Measurements from ENCODE around the gene SEC61A1. TPM values are rescaled to one million over a fixed set of nuclear protein-coding genes. Genes with fewer than 3 reads are reported as not detected.
A peak's percentile ranks its signal among the peaks of the same experiment; 100 is the strongest.

Gene SEC61A1
- total RNA-seq, 1 donor from 2014 or later = 307 TPM

DNA sequence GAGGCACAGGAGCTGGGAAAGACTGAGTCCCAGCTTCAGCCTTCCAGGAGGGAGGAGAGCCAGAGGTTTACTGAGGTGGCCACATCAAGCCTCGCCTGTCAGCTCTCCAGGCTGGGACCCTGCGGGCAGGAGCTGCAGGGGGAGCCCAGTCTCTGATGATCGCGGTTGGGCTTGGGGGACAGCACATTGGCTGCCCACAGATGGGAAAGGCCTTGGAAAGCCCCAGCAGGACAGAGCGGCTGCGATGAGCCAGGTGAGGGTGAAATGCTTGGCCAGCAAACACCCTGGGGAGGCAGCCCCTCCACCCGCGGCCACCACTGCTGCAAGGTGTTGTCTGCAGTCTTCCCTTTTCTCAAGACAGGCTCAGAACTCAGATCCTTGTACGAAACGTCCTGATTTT, 31.2 kb downstream of the SEC61A1 start:
- no peaks in the 10 kb centered on the region for H3K9me3 Mint-ChIP-seq (ENCODE audit: unreplicated experiment)
- DNase-seq (ENCODE audit: extremely low spot score, unreplicated experiment) = no peak
- no peaks in the 10 kb centered on the region for H3K27me3 Mint-ChIP-seq (ENCODE audit: unreplicated experiment)

DNA sequence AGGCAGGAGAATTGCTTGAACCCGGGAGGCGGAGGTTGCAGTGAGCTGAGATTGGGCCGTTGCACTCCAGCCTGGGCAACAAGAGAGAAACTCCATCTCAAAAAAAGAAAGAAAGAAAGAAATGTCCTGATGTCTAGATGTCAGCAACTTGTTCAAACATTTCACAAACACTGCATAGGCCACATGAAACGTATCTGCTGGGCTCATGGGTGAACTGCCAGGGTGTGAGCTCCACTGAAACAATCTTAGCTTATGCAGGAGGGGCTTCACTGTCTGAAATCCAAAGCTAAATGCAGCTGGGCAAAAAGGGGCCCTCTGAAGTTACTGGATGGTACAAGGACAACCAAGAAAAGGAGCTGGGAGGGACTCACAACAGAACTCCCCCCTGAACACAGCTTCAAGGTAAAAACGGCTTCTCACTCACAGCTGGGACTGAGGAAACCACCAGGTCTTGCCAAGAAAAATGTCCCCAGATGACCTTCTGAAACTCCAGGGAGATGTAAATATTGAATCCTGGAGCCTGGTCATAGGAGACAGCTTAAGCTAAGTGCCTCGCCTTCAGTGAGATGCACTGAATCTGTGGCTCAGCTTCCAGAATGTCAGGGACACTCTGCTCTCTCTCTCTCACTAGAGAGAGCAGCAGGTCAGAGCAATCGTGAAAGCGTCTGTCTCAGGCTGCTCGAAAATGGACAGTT, 31.9 kb downstream of the SEC61A1 start:
- no peaks in the 10 kb centered on the region for H3K9me3 Mint-ChIP-seq (ENCODE audit: unreplicated experiment)
- TF ChIP-seq, protein P1, sequence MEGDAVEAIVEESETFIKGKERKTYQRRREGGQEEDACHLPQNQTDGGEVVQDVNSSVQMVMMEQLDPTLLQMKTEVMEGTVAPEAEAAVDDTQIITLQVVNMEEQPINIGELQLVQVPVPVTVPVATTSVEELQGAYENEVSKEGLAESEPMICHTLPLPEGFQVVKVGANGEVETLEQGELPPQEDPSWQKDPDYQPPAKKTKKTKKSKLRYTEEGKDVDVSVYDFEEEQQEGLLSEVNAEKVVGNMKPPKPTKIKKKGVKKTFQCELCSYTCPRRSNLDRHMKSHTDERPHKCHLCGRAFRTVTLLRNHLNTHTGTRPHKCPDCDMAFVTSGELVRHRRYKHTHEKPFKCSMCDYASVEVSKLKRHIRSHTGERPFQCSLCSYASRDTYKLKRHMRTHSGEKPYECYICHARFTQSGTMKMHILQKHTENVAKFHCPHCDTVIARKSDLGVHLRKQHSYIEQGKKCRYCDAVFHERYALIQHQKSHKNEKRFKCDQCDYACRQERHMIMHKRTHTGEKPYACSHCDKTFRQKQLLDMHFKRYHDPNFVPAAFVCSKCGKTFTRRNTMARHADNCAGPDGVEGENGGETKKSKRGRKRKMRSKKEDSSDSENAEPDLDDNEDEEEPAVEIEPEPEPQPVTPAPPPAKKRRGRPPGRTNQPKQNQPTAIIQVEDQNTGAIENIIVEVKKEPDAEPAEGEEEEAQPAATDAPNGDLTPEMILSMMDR (IDR thresholded peaks at IDR 0.05) = no peak
- H3K27ac Mint-ChIP-seq (ENCODE audit: unreplicated experiment) = peak overlapping the region; percentile 77
- peaks cover 30% of the 10 kb centered on the region for H3K4me1 Mint-ChIP-seq (ENCODE audit: unreplicated experiment)
- DNase-seq (ENCODE audit: extremely low spot score, unreplicated experiment) = no peak
- H3K36me3 Mint-ChIP-seq (ENCODE audit: unreplicated experiment) = peaks cover 19% of the 10 kb centered on the region
- H3K4me3 Mint-ChIP-seq (ENCODE audit: unreplicated experiment) = no peak overlapping the region
- H3K27me3 Mint-ChIP-seq (ENCODE audit: unreplicated experiment) = no peaks in the 10 kb centered on the region

More for the DNA sequence above, 31.2 kb downstream of the SEC61A1 start:
- Mint-ChIP-seq H3K36me3 (ENCODE audit: unreplicated experiment) (peaks cover 25% of the 10 kb centered on the region), H3K27ac (ENCODE audit: unreplicated experiment) (no peak overlapping the region), H3K4me3 (ENCODE audit: unreplicated experiment) (no peak overlapping the region), H3K4me1 (ENCODE audit: unreplicated experiment) (peaks cover 30% of the 10 kb centered on the region)
- TF ChIP-seq, protein P1 (IDR thresholded peaks at IDR 0.05) = no peak

DNA sequence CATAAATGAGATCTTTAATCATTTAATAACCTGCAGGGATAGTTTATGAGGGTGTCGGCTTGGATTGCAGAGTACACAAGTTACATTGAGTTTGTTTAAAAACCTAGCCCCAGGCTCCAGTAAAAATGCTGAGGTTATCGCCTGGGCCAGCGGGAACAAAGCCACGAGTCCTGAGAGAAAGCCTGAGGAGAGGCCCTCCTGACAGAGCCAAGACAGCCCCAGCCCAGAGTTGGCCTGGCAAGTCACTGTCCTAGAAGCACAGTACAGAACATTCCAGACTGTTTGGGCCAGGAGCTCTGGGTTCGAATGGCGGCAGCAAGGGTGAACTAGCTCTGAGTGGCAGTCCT, 32.4 kb downstream of the SEC61A1 start:
- Mint-ChIP-seq H3K36me3 (ENCODE audit: unreplicated experiment) (peaks cover 19% of the 10 kb centered on the region), H3K27me3 (ENCODE audit: unreplicated experiment) (no peaks in the 10 kb centered on the region), H3K4me3 (ENCODE audit: unreplicated experiment) (no peak overlapping the region), H3K9me3 (ENCODE audit: unreplicated experiment) (no peaks in the 10 kb centered on the region), H3K27ac (ENCODE audit: unreplicated experiment) (peak overlapping the region; percentile 77), H3K4me1 (ENCODE audit: unreplicated experiment) (peaks cover 29% of the 10 kb centered on the region)
- no peak for DNase-seq (ENCODE audit: extremely low spot score, unreplicated experiment)
- TF ChIP-seq, protein P1 (IDR thresholded peaks at IDR 0.05) = no peak

DNA sequence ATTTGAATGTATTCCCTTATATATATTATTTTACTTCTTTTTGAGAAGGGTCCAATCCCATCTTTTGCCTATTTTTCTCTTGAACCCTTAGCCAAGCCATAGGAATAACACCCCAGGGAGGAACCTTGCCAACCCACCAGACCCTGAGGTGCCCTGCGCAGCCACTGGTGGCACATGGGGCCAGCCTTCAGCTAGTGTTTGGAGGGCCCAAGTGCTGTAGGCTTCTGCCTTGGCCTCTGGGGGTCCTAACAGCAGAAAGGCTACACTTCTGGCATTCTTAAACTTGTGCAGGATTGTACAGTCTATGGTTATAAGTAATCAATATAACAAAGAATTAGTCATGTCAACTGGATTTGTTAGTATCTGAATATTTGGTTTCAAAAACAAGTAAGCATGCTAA, 36.9 kb downstream of the SEC61A1 start:
- TF ChIP-seq, protein P1 (IDR thresholded peaks at IDR 0.05) = no peak
- Mint-ChIP-seq H3K4me3 (ENCODE audit: unreplicated experiment) (no peak overlapping the region), H3K9me3 (ENCODE audit: unreplicated experiment) (no peaks in the 10 kb centered on the region), H3K36me3 (ENCODE audit: unreplicated experiment) (peaks cover 5% of the 10 kb centered on the region), H3K27me3 (ENCODE audit: unreplicated experiment) (no peaks in the 10 kb centered on the region), H3K4me1 (ENCODE audit: unreplicated experiment) (peaks cover 8% of the 10 kb centered on the region), H3K27ac (ENCODE audit: unreplicated experiment) (no peak overlapping the region)
- no peak for DNase-seq (ENCODE audit: extremely low spot score, unreplicated experiment)

DNA sequence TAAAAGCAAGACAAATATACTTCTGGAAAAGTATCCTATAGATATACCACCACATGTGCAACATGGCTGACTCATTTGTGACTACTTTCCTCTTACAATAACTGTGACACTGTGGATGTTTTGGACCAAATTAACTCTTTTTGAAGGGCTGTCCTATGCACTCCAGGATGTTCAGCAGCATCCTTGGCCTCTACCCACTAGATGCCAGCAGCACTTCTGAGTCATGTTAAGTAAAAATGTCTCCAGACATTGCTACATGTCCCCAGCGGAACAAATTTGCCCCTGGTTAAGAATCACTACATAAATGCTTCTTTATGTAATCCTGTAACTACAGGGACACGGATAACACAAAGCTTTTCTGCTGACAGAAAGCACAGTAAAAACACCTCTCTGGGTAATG, 39.3 kb downstream of the SEC61A1 start:
- TF ChIP-seq, protein P1 (IDR thresholded peaks at IDR 0.05) = no peak
- H3K36me3 Mint-ChIP-seq (ENCODE audit: unreplicated experiment) = peaks cover 6% of the 10 kb centered on the region
- no peaks in the 10 kb centered on the region for H3K9me3 Mint-ChIP-seq (ENCODE audit: unreplicated experiment)
- H3K27me3 Mint-ChIP-seq (ENCODE audit: unreplicated experiment) = no peaks in the 10 kb centered on the region
- no peak overlapping the region for H3K27ac Mint-ChIP-seq (ENCODE audit: unreplicated experiment)
- no peak for DNase-seq (ENCODE audit: extremely low spot score, unreplicated experiment)
- H3K4me1 Mint-ChIP-seq (ENCODE audit: unreplicated experiment) = peaks cover 8% of the 10 kb centered on the region
- no peak overlapping the region for H3K4me3 Mint-ChIP-seq (ENCODE audit: unreplicated experiment)
